K562 (cell line): Measurements from ENCODE around the gene LRP1-AS. TPM values are rescaled to one million over a fixed set of nuclear protein-coding genes. Genes with fewer than 3 reads are reported as not detected.

Experiments
- BACH1 ChIP-seq: fragments of 200-800 bp; sonication (Bioruptor generic); IDR thresholded peaks from 2 replicates; pipeline ENCODE4 v1.6.1; 2016; ENCODE audit warnings: missing genetic modification characterization, missing compliant biosample characterization
- DNMT1 ChIP-seq: fragments of 450-650 bp; IDR thresholded peaks from 2 replicates; pipeline ENCODE4 v1.6.1; 2016; ENCODE audit warnings: antibody characterized with exemption, mild to moderate bottlenecking
- GABPB2 ChIP-seq: fragments of 250-450 bp; sonication (Bioruptor Pico); conservative IDR thresholded peaks from 2 replicates; pipeline ENCODE4 v1.5.1; 2021; ENCODE audit warnings: mild to moderate bottlenecking
- HMGXB4 ChIP-seq: sonication (generic); formaldehyde crosslinking; IDR thresholded peaks from 2 replicates; pipeline ENCODE4 v1.8.1; 2023; ENCODE audit warnings: mild to moderate bottlenecking, missing genetic modification reagents
- LEF1 ChIP-seq: fragments of 450-650 bp; IDR thresholded peaks from 2 replicates; pipeline ENCODE4 v1.6.1; 2016; ENCODE audit warnings: mild to moderate bottlenecking
- RFX5 ChIP-seq: IDR thresholded peaks from 2 replicates; pipeline ENCODE4 v1.6.1; 2011; ENCODE audit warnings: low read depth, mild to moderate bottlenecking, improper control_type of control experiment, low read length
- SLC30A9 ChIP-seq: fragments of 250-450 bp; sonication (Bioruptor Pico); IDR thresholded peaks from 2 replicates; pipeline ENCODE4 v1.8.0; 2022; ENCODE audit warnings: mild to moderate bottlenecking, moderate library complexity
- SMARCA4 ChIP-seq: fragments of 450-650 bp; IDR thresholded peaks from 2 replicates; pipeline ENCODE4 v1.6.1; 2016
- VEZF1 ChIP-seq: fragments of 200-800 bp; sonication (Bioruptor generic); IDR thresholded peaks from 2 replicates; pipeline ENCODE4 v1.6.1; 2017; ENCODE audit warnings: missing genetic modification characterization, missing compliant biosample characterization
- ZNF395 ChIP-seq: fragments of 200-800 bp; sonication (Bioruptor generic); IDR thresholded peaks from 2 replicates; pipeline ENCODE4 v1.6.1; 2017; ENCODE audit warnings: missing genetic modification characterization, missing compliant biosample characterization
- ZNF592 ChIP-seq: fragments of 450-650 bp; IDR thresholded peaks from 2 replicates; pipeline ENCODE4 v1.6.1; 2017; ENCODE audit warnings: antibody characterized with exemption, mild to moderate bottlenecking
- ZNF707 ChIP-seq: fragments of 250-450 bp; sonication (Bioruptor Pico); conservative IDR thresholded peaks from 2 replicates; pipeline ENCODE4 v1.8.0; 2022; ENCODE audit warnings: inconsistent platforms, mild to moderate bottlenecking, moderate library complexity
- polyA plus RNA-seq, 8 experiments: library from polyadenylated mRNA; depleted of rRNA in 4 of 8; stranded (reverse) in 5 of 8; unstranded in 3 of 8; fragments of >200 nt; fragmentation: Nextera tagmentation in 2 of 8; fragmentation: Illumina TruSeq in 1 of 8; extraction: Ambion mirVana in 2 of 8; extraction: Trizol in 1 of 8; gene quantifications; 2 replicates each; pipeline versions ENCODE4 v1.2.1 to v1.2.3, GENCODE V29; 2011 to 2014; ENCODE audit warnings: inconsistent platforms in 1 of 8, missing spikeins in 1 of 8
- total RNA-seq, 7 experiments: library from RNA; depleted of rRNA in 6 of 7; stranded (reverse); fragments of >200 nt in 6 of 7; fragmentation: Illumina TruSeq in 2 of 7; extraction: Trizol in 2 of 7; gene quantifications; 2 replicates each; pipeline versions ENCODE4 v1.2.1 to v1.2.3, GENCODE V29; 2011 to 2021; ENCODE audit warnings: low replicate concordance in 1 of 7
- TF ChIP-seq, protein P1 (sequence below): sonication (generic); formaldehyde crosslinking; IDR thresholded peaks from 2 replicates; pipeline ENCODE4 v1.9.0; 2022; ENCODE audit warnings: mild to moderate bottlenecking, missing genetic modification reagents
- TF ChIP-seq, protein P2 (sequence below): sonication (generic); formaldehyde crosslinking; IDR thresholded peaks from 2 replicates; pipeline ENCODE4 v1.9.0; 2022; ENCODE audit warnings: mild to moderate bottlenecking, missing genetic modification reagents
- TF ChIP-seq, protein P3 (sequence below): sonication (generic); formaldehyde crosslinking; IDR thresholded peaks from 2 replicates; pipeline ENCODE4 v1.4.0; 2020; ENCODE audit warnings: mild to moderate bottlenecking, missing genetic modification reagents

The LRP1-AS gene
- total and polyA plus RNA-seq, 9 of the 15 experiments (the other 6 are each of a cell fraction or from before 2014, with no cell fraction given) = not detected

- peak; percentile 54 for TF ChIP-seq SMARCA4
- 0 out of 2 replicates have a peak, but pooled peaks have one; percentile 6 for TF ChIP-seq VEZF1 (CRISPR knock-in tag)
- TF ChIP-seq, protein P1, sequence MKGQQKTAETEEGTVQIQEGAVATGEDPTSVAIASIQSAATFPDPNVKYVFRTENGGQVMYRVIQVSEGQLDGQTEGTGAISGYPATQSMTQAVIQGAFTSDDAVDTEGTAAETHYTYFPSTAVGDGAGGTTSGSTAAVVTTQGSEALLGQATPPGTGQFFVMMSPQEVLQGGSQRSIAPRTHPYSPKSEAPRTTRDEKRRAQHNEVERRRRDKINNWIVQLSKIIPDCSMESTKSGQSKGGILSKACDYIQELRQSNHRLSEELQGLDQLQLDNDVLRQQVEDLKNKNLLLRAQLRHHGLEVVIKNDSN (CRISPR knock-in tag) = no peak
- no peak for TF ChIP-seq DNMT1
- TF ChIP-seq SLC30A9 (CRISPR knock-in tag) = no peak
- TF ChIP-seq ZNF707 = no peak
- TF ChIP-seq RFX5 = no peak
- TF ChIP-seq, protein P2, sequence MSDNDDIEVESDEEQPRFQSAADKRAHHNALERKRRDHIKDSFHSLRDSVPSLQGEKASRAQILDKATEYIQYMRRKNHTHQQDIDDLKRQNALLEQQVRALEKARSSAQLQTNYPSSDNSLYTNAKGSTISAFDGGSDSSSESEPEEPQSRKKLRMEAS = peak; percentile 68; the same call in 1 of the 2 replicates
- 0 out of 2 replicates have a peak, but pooled peaks have one; percentile 23 for TF ChIP-seq ZNF395 (CRISPR knock-in tag)
- TF ChIP-seq, protein P3, sequence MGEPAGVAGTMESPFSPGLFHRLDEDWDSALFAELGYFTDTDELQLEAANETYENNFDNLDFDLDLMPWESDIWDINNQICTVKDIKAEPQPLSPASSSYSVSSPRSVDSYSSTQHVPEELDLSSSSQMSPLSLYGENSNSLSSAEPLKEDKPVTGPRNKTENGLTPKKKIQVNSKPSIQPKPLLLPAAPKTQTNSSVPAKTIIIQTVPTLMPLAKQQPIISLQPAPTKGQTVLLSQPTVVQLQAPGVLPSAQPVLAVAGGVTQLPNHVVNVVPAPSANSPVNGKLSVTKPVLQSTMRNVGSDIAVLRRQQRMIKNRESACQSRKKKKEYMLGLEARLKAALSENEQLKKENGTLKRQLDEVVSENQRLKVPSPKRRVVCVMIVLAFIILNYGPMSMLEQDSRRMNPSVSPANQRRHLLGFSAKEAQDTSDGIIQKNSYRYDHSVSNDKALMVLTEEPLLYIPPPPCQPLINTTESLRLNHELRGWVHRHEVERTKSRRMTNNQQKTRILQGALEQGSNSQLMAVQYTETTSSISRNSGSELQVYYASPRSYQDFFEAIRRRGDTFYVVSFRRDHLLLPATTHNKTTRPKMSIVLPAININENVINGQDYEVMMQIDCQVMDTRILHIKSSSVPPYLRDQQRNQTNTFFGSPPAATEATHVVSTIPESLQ (CRISPR knock-in tag) = no peak
- TF ChIP-seq HMGXB4 (CRISPR knock-in tag) = no peak
- TF ChIP-seq GABPB2 (CRISPR knock-in tag) = no peak
- no peak for TF ChIP-seq BACH1 (tag)
- TF ChIP-seq LEF1 = no peak
- no peak for TF ChIP-seq ZNF592
Observed at GRCh38 chr12:57127101-57127725, 20.2 kb downstream of the LRP1-AS start (continued).
